Dendritic cell treated with granulocyte-macrophage colony-stimulating factor and Interleukin-4, amounts not matched to agents 40 ng/mL and 50 ng/mL, for 4 days (primary cell): ENCODE measurements around the gene MIR17HG.
"Not testable (repeated sequence)": the region's sequence is repeated elsewhere in the genome, so short reads cannot be mapped to it uniquely, and the experiment has no call there.

Experiments
- H3K27ac Mint-ChIP-seq: one replicate; pipeline ENCODE4 v1.8.0; 2022; ENCODE audit warnings: mild to moderate bottlenecking, mixed read lengths
- H3K27me3 Mint-ChIP-seq: one replicate; pipeline ENCODE4 v1.8.0; 2022; ENCODE audit warnings: mild to moderate bottlenecking, mixed read lengths
- H3K36me3 Mint-ChIP-seq: one replicate; pipeline ENCODE4 v1.8.0; 2022; ENCODE audit warnings: low read depth, mixed read lengths
- H3K4me1 Mint-ChIP-seq: one replicate; pipeline ENCODE4 v1.8.0; 2022; ENCODE audit warnings: low read depth, mixed read lengths
- H3K4me3 Mint-ChIP-seq: one replicate; pipeline ENCODE4 v1.8.0; 2022; ENCODE audit warnings: mild to moderate bottlenecking, moderate library complexity, mixed read lengths
- H3K9me3 Mint-ChIP-seq: one replicate; pipeline ENCODE4 v1.8.0; 2022; ENCODE audit warnings: mixed read lengths
- intact Hi-C: fragments of 100-400 bp; cut with micrococcal nuclease; formaldehyde crosslinking; loops from one replicate; pipeline ENCODE4 v1.15.0; 2022

The MIR17HG gene

GRCh38 chr13:91319996-91320395 is 27.5 kb upstream of the MIR17HG start:
- Mint-ChIP-seq H3K27me3 (peaks cover 3% of the 10 kb centered on the region), H3K27ac (no peak overlapping the region), H3K4me1 (no peaks in the 10 kb centered on the region)

DNA sequence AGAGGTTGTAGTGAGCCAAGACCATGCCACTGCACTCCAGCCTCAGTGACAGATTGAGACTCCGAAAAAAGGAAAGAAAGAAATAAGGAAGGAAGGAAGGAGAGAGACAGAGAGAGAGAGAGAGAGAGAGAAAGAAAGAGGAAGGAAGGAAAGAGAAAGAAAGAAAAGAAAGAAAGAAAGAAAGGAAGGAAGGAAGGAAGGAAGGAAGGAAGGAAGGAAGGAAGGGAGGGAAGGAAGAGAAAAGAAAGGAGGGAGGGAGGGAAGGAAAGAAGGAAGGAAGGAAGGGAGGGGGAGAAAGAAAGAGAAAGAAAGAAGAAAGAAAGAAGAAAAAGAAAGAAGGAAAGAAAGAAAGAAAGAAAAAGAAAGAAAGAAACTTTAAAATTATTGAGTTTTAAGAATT is 26.5 kb upstream of the MIR17HG start:
- H3K36me3 Mint-ChIP-seq, H3K27me3 Mint-ChIP-seq, H3K9me3 Mint-ChIP-seq, H3K4me1 Mint-ChIP-seq, intact Hi-C loops, H3K27ac Mint-ChIP-seq, H3K4me3 Mint-ChIP-seq: not testable (repeated sequence)

More at GRCh38 chr13:91319996-91320395, 27.5 kb upstream of the MIR17HG start:
- intact Hi-C loops, result no loop called here
- Mint-ChIP-seq H3K9me3 (peaks cover 9% of the 10 kb centered on the region), H3K4me3 (no peak overlapping the region), H3K36me3 (no peaks in the 10 kb centered on the region)

DNA sequence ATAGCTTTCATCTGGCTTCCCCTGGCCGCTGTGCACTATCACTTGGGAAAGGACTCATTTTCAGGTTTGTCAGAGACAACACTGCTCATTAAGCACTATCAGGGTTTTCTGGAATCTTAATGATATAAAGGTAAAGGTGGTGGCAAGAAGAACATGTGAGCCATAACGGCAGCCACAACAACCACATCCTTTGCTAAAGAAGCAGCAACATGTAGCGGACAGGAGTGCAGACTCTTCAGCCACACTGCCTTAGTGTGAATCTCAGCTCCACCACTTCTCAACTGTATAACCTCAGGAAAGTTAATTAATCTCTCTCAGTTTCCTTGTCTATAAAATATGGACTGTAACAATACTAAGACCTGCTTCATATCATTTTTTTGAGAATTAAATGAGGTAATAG is 24.1 kb upstream of the MIR17HG start:
- Mint-ChIP-seq H3K9me3 (peaks cover 9% of the 10 kb centered on the region), H3K4me1 (no peaks in the 10 kb centered on the region), H3K27ac (no peak overlapping the region), H3K27me3 (peaks cover 2% of the 10 kb centered on the region), H3K36me3 (no peaks in the 10 kb centered on the region), H3K4me3 (no peak overlapping the region)
- intact Hi-C loops, result no loop called here

- peaks cover 9% of the 10 kb centered on the region for H3K4me1 Mint-ChIP-seq
- H3K4me3 Mint-ChIP-seq, result no peak overlapping the region
- H3K36me3 Mint-ChIP-seq, result no peaks in the 10 kb centered on the region
- H3K9me3 Mint-ChIP-seq, result peaks cover 2% of the 10 kb centered on the region
- H3K27me3 Mint-ChIP-seq, result no peaks in the 10 kb centered on the region
- intact Hi-C loops, result no loop called here
- H3K27ac Mint-ChIP-seq, result no peak overlapping the region
Measured at GRCh38 chr13:91326146-91326545, 21.3 kb upstream of the MIR17HG start.

DNA sequence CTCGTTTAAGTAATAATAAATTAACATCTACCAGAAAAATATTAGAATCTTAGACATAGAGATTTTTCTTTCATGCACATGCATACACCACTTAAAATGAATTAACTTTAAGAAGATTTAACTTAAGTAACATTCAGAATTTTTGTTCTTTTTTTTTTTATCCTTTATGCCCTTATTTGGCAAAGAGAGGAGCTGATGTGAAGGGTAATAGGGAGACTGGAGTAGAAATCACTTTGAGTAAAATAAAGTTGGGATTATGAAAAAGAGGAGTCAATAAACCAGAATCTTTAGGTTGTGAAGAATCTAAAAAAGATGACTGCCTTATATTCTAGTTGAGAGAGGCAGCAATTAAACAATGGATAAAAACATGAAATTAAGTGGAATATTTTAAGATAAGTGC is 18.8 kb upstream of the MIR17HG start:
- Mint-ChIP-seq H3K27me3 (no peaks in the 10 kb centered on the region), H3K27ac (no peak overlapping the region), H3K36me3 (no peaks in the 10 kb centered on the region), H3K4me3 (no peak overlapping the region), H3K9me3 (no peaks in the 10 kb centered on the region), H3K4me1 (peaks cover 9% of the 10 kb centered on the region)
- intact Hi-C loops, result no loop called here

DNA sequence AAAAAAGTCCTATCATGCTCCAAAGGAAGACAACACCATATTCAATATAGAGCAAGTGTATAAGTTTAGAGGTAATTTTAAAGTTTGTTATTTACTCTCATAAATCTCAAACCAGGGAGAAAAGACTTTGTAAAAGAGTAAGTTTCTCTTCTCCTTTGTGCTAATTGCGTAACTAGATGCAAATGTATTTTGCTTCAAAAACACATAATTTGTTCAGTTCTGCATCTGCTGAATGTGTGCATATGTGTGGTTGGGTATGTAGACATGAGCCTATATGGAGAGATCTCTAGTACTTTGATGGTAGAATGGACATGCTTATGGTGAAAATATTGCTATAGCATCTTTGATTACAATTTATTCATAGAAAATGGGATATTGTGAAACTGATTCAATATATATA is 17.8 kb upstream of the MIR17HG start:
- no peak overlapping the region for H3K4me3 Mint-ChIP-seq
- H3K4me1 Mint-ChIP-seq, result peaks cover 9% of the 10 kb centered on the region
- no peaks in the 10 kb centered on the region for H3K9me3 Mint-ChIP-seq
- no peaks in the 10 kb centered on the region for H3K36me3 Mint-ChIP-seq
- H3K27me3 Mint-ChIP-seq, result no peaks in the 10 kb centered on the region
- no peak overlapping the region for H3K27ac Mint-ChIP-seq
- intact Hi-C loops, result no loop called here

DNA sequence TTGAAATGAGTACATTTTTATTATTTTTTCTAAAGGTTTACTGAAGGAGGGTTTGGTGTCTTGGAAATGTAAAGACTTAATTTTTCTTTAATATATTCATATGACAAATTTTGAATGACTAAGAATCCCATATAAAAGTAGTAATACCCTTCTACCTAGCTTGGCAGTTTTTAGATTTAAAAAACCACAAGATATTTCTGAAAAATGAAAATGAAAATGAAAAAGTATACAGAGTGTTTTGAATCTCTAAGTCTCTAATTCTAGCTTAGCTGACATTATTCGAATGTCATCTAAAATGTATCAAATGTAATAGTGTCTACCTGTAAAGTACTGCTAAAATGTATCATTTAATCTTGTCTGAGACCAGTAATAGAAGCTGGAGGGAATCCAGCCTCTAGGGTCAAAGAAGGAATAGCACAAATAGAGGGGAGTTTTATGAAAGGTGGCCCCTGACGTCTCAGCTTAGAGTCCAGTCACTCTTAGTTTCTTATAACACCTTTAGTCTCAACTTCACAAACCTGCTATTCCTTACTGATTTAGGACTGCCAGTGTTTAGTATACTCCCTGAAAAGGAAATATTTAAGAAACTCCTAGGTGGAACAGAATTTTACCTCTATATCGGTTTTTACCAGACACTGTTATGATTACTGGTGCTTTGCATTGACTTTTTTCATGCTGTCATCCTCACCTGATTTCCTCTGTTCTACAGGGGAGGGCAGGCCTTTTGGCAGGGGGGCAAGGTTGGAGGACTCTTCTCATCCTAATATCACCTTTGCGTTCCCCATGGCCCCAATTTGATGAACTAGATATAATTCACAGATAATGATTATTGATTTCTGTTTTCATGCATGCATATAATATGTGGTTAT is 16.2 kb upstream of the MIR17HG start:
- intact Hi-C loops, result no loop called here

DNA sequence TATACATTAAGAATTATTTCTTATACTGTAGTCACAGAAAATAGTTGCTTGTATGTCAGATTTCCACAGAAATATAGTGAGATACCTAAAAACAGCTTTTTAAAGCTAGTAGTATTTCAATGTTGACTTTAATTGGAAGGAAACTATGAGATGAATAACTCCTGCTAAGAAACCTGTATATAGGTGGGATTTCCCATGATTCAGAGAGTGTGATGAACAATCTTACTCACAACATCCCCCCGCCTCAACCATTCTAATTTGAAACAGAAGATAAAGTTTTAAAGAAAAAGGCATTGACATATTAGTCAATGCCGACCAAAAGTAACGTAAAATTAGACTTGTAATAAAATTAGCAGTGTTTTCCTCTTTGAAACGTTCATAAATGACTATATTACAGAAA is 1.4 kb upstream of the MIR17HG start:
- Mint-ChIP-seq H3K36me3 (peaks cover 20% of the 10 kb centered on the region), H3K27ac (no peak overlapping the region), H3K4me3 (no peak overlapping the region), H3K4me1 (peaks cover 19% of the 10 kb centered on the region), H3K9me3 (no peaks in the 10 kb centered on the region), H3K27me3 (peaks cover 5% of the 10 kb centered on the region)
- intact Hi-C loops, result loop anchor here (2.0 to 5.0 kb wide), 3 partner anchors 55 to 214 kb away; no protein-coding TSS in a partner anchor

More for the DNA sequence above, 16.2 kb upstream of the MIR17HG start:
- H3K27me3 Mint-ChIP-seq, result peaks cover 2% of the 10 kb centered on the region
- peaks cover 9% of the 10 kb centered on the region for H3K4me1 Mint-ChIP-seq
- H3K27ac Mint-ChIP-seq, result no peak overlapping the region
- H3K4me3 Mint-ChIP-seq, result no peak overlapping the region
- no peaks in the 10 kb centered on the region for H3K9me3 Mint-ChIP-seq
- no peaks in the 10 kb centered on the region for H3K36me3 Mint-ChIP-seq

DNA sequence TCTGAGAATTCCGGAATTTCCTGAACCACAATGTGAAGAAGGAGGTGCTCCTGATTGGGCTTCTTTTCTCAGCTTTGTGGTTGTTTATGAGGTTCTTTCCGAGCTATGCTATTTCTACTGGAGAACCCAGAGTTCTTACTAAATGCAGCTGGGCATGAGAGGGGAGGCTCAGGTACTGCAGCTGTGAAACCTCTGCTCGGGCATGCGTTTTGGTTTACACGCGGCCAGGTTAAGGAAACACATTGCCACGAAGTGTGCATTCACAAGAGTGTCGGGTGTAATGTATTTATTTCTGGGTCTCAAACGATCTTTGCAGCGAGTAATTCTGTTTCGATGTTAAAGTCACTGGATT is 661 bp upstream of the MIR17HG start:
- peaks cover 23% of the 10 kb centered on the region for H3K36me3 Mint-ChIP-seq
- H3K4me3 Mint-ChIP-seq, result peak overlapping the region; percentile 91
- intact Hi-C loops, result loop anchor here (2.0 to 5.0 kb wide), 3 partner anchors 54 to 215 kb away; no protein-coding TSS in a partner anchor
- peaks cover 5% of the 10 kb centered on the region for H3K27me3 Mint-ChIP-seq
- H3K27ac Mint-ChIP-seq, result peak overlapping the region; percentile 88
- H3K9me3 Mint-ChIP-seq, result no peaks in the 10 kb centered on the region
- H3K4me1 Mint-ChIP-seq, result peaks cover 20% of the 10 kb centered on the region

DNA sequence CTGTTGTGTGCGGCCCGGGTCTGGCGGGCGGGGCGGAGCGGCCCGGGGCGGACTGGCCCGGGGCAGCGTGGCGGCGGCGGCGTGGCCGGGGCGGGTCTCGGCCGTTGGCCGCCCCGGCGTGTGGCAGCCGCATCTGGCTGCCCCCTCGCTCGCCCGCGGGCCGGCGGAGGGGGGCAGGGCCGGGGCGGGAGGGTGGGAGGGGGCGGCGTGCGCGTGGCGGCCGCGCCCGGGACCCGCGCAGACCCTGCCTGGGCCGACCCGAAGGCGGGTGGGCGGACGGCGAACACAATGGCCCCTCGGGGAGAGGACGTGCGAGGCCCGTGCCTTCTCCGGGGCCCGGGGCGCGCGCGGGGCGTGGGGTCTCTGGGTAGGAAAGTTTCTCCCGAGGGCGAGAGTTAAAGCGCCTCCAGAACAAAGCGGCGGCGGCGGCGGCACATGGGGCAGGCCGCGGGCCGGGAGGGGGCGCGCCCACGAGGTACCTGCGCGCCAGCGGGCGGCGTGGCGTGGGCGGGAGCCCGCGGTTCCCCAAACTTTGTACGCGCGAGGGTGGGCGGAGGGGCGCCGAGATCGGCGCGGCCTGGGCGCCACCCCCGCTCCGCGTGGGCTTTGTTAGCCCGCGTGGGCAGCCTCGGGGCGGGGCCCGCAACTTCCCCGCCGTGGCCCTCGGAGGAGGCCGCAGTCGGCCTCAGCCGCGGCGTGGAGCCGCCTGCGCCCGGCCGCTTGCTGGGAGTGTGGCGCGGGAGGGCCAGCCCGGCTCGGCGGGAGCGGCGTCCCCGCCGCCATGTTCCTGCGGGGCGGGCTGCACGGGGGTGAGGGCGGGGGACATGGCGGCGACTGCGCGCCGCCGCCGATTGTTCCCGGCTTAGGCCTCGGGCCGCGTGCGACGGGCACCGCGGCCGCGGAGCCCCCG is 764 bp downstream of the MIR17HG start:
- Mint-ChIP-seq H3K27ac (peak overlapping the region; percentile 88), H3K4me1 (peaks cover 20% of the 10 kb centered on the region), H3K36me3 (peaks cover 37% of the 10 kb centered on the region), H3K27me3 (peaks cover 5% of the 10 kb centered on the region), H3K4me3 (peak overlapping the region; percentile 91), H3K9me3 (no peaks in the 10 kb centered on the region)
- intact Hi-C loops, result loop anchor here (2.0 to 5.0 kb wide), 3 partner anchors 53 to 216 kb away; no protein-coding TSS in a partner anchor

- Mint-ChIP-seq H3K9me3 (no peaks in the 10 kb centered on the region), H3K4me1 (peaks cover 20% of the 10 kb centered on the region), H3K27me3 (peaks cover 5% of the 10 kb centered on the region), H3K36me3 (peaks cover 44% of the 10 kb centered on the region), H3K27ac (peak overlapping the region; percentile 77), H3K4me3 (peak overlapping the region; percentile 74)
- intact Hi-C loops, result loop anchor here (5.0 kb wide), 2 partner anchors 192 to 217 kb away; no protein-coding TSS in a partner anchor
Measured at GRCh38 chr13:91348906-91349435, 1.5 kb downstream of the MIR17HG start.

DNA sequence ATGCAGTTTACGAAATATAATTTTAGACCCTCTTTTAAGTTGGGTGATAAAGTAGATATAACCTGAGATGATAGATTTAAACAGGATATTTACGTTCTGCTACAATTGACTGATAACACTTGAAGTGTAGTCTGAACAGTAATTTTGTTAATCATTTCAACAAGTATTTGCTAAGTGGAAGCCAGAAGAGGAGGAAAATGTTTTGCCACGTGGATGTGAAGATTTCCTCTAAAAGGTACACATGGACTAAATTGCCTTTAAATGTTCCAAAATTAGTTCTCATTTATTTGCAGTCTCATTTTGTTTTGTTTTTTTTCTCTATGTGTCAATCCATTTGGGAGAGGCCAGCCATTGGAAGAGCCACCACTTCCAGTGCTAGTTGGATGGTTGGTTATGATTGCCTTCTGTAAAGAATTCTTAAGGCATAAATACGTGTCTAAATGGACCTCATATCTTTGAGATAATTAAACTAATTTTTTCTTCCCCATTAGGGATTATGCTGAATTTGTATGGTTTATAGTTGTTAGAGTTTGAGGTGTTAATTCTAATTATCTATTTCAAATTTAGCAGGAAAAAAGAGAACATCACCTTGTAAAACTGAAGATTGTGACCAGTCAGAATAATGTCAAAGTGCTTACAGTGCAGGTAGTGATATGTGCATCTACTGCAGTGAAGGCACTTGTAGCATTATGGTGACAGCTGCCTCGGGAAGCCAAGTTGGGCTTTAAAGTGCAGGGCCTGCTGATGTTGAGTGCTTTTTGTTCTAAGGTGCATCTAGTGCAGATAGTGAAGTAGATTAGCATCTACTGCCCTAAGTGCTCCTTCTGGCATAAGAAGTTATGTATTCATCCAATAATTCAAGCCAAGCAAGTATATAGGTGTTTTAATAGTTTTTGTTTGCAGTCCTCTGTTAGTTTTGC is 2.8 kb downstream of the MIR17HG start:
- peaks cover 56% of the 10 kb centered on the region for H3K36me3 Mint-ChIP-seq
- peaks cover 20% of the 10 kb centered on the region for H3K4me1 Mint-ChIP-seq
- H3K27me3 Mint-ChIP-seq, result peaks cover 5% of the 10 kb centered on the region
- H3K27ac Mint-ChIP-seq, result no peak overlapping the region
- no peaks in the 10 kb centered on the region for H3K9me3 Mint-ChIP-seq
- intact Hi-C loops, result loop anchor here (5.0 kb wide), 2 partner anchors 193 to 218 kb away; no protein-coding TSS in a partner anchor
- peak overlapping the region; percentile 74 for H3K4me3 Mint-ChIP-seq

DNA sequence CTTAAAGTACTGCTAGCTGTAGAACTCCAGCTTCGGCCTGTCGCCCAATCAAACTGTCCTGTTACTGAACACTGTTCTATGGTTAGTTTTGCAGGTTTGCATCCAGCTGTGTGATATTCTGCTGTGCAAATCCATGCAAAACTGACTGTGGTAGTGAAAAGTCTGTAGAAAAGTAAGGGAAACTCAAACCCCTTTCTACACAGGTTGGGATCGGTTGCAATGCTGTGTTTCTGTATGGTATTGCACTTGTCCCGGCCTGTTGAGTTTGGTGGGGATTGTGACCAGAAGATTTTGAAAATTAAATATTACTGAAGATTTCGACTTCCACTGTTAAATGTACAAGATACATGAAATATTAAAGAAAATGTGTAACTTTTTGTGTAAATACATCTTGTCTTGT is 3.6 kb downstream of the MIR17HG start:
- intact Hi-C loops, result no loop called here
- Mint-ChIP-seq H3K4me3 (no peak overlapping the region), H3K9me3 (no peaks in the 10 kb centered on the region), H3K36me3 (peaks cover 65% of the 10 kb centered on the region), H3K27me3 (peaks cover 5% of the 10 kb centered on the region), H3K4me1 (peaks cover 20% of the 10 kb centered on the region), H3K27ac (no peak overlapping the region)
